GM18526 (cell line): ENCODE measurements around the gene GPC3.

Experiments used
- POLR2A ChIP-seq: IDR thresholded peaks from 3 replicates; pipeline ENCODE4 v1.6.1; 2011; ENCODE audit not compliant: insufficient read length; ENCODE audit errors: extremely low read depth

Gene GPC3

DNA sequence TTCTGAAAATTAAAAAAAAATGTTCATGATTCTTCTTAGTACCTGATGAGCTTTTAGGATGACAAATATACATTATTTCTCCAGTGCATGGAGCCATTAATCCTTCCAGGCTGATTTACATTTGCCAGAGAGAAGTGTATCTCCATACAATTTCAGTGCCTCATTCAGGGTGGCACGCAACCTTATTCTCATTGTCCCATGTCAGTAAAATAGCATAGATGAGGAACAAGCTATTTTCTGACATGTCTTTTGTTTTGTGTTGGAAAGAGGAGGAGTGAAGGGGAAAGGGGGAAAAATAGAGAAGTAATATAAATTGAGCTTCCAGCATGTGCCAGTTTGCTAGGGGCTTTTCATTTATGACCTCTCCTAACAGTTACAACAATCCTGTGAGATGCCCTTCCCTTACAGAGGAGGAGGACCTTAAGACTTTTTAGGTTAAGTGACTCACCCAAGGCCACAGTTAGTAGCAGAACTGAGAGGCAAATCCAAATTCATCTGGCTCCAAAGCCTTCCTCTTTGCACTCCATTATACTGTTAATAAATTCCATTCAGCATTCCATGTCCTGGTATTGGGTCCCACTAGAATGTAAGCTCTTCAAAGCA lies 295.3 kb downstream of the GPC3 start:
- TF ChIP-seq POLR2A = no peak

DNA sequence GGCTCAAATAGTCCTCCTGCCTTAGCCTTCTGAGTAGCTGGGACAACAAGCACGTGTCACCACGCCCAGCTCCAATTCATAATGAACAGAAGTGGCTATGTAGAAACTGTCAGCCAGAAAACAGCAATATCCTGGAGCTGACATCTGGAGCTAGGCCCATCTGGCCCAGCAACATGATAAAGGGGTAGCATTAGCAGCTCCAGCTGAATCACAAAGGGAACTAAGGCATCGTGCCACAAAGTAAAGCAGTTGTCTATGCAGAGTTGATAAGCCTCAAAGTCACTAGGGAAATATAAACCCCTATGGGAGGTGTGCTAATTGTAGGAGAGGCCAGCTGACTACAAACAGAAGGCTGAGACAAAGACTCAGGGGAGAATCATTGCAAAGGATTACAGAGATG lies 299.6 kb downstream of the GPC3 start:
- no peak for TF ChIP-seq POLR2A

DNA sequence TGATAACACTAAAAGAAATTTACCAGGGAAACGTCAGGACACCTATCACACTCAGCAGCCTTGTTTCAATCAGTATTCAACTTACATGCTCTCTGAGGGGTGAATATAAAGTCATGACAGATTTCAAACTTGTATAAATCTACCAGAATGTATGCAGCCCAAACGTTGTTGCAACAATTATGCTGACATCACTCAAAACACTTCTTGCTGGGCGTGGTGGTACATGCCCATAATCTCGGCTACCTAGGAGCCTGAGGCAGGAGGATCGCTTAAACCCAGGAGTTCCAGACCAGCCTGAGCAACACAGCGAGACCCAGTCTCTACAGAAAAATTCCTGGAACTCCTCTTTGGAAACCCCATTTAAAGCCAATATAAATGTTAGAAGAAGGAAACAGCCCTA lies 303.5 kb downstream of the GPC3 start:
- no peak for TF ChIP-seq POLR2A

DNA sequence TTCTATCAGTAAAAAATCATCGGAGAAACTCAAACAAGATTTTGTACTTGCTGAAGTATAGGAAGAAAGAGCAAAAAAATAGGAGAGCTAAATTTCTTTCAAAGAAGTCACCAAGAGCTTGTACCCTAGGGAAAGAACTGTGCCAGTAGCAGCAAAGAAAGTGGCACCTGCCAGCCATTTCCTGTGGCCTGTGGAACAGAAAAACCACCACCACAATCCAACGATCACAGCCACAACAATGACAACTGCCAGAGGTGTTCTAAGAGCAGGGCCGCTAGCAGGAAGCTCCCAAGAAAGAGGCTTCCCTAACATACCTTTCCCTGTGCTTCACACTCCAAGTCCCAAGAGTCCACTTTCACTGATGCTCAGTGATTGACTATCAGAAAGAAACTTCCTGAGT lies 304.0 kb downstream of the GPC3 start:
- no peak for TF ChIP-seq POLR2A

DNA sequence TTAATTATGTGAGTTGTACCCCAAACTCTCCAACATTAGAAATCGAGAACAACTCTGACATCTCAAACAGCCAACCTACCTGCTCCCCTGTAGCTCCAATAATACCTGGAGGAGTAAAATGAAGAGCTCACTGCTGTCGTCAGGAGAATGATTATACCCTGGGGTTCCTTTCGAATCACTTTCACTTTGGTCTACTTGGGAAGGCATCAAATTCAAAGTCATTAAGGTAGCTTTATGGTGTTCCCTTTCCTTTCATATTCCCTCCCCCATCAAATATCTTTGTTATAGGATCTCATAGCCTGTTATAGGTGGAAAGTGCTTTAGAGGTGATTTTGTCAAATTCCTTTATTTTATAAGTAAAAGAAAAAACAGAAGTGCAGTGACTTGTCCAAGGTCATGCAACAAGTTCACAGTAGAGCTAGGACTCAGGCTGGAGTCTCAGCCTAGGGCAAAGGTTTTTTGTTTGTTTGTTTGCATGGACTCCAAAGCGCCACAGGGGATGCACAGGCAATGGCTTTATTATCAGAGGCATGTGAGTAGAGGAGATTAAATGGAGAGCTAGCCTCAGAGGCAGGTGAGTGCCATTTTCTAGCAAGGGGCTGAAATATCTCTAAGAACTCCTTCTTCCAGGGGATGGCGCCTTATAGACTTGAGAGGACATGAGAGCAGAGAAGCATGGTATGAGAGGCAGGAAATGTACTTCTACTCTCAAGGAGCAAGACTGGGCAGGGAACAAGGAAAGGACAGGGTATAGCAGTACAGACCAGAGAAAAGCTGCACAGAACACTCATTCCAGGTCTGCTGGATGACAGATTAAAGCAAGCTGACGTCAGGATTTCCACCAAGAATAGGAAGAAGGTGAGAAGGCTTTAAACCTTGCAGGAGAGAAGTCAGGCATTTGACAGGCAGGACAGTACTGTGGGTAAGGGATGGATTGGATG lies 308.0 kb downstream of the GPC3 start:
- TF ChIP-seq POLR2A = no peak

DNA sequence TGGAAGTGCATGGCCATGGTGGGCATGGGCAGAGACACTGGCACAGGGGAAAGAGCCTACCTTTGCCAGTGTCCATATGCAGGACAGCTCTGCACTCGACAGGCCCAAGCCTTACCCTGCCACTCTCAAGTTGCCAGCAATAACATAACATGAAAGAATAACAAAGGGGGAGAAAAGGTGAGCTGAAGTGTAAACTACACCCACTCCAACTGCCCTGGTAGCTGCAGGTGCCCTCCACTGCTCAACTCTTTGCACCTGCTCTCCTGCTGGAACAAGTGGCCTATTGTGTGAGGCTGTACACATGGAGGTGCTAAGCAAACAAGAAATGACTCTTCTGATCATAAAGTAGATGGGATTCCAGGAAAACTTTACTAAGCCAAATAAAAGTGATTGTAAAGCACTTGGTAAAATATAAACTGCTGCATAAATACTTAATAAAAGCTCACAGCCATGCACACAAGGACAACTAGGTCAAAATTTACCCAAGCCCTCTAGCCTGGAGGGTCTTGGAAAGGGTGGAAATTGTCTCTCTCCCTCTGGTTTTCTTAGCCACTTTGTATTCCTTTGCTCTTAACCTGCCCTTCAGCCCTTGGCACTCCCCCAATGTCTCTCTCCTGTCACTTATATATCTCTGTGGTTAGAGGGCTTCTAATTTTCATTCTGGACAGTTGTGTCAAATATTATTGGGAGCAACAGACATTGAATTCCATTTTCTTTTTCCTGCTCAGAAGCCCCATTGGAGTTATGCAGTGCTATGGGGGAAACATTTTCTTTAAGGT lies 308.9 kb downstream of the GPC3 start:
- TF ChIP-seq POLR2A = no peak

DNA sequence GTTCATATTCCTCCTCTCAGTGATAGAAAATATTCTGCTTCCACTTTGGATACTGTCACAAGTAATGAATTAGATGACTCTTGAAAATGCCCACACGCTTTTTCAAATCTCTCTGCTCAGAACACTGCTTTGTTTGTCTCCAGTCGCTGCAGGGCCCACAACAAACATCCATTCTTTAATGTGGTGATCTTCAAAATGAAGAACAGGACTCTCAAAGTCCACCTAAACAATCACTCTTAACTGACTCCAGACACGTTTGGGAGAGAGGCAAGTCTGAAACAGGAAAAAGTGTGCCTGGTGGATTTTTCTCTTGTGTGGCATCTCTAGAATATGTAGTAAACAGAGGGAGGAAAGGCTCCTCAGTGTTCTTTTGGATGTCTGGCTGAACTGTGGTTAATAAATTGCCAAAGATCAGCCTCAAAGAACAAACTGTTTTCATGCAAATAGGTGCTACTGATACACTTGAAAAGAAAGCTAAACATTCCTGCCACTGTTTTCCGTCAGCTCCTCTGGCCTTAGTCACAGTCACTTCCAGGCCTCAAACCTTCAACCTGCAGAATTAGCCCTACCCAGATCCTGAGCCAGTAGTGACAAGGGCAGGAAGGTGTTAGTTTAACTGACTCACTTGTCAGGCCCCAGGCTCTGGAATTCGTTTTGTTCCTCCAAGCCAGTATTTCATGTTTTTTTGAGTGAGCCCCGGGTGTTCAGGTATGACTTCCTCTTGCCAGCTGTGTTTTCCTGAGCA lies 310.5 kb downstream of the GPC3 start:
- TF ChIP-seq POLR2A = no peak

DNA sequence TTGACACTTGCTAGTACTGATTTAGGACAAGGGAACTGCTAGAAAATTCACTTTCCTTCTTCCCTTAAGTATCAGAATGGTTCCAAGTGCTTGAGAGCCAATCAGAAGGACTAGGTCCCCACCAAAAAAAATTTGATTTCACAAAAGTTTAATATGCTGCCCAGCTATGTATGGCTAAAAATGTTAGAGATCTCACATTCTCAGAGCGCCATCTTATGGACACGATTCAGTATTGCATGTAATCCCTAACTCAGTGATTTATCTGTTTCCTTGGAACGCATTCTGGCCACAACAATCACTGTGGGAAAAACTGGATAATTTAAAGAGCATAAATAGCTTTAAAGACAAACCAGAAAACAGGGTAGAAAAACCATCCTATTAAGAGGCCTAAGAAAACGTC lies 315.0 kb downstream of the GPC3 start:
- TF ChIP-seq POLR2A = no peak

DNA sequence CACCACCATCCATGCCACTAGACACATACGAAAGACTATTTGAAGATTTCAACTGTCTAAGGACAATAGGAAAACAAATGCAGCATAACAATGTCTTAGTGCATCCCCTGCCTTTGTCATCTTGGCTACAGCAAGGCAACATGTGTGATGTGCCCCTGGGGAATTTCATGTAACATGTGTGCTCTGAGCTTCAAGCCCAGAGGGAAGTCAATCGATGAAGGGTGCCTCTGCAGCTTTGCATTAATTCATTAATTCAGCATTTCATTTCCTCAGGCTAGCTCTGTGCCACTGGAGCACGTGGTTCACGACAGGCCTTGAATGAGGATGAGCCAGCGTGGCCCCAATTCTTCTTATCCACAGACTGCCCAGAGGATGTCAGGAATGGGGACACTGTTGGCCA lies 316.2 kb downstream of the GPC3 start:
- TF ChIP-seq POLR2A = no peak

DNA sequence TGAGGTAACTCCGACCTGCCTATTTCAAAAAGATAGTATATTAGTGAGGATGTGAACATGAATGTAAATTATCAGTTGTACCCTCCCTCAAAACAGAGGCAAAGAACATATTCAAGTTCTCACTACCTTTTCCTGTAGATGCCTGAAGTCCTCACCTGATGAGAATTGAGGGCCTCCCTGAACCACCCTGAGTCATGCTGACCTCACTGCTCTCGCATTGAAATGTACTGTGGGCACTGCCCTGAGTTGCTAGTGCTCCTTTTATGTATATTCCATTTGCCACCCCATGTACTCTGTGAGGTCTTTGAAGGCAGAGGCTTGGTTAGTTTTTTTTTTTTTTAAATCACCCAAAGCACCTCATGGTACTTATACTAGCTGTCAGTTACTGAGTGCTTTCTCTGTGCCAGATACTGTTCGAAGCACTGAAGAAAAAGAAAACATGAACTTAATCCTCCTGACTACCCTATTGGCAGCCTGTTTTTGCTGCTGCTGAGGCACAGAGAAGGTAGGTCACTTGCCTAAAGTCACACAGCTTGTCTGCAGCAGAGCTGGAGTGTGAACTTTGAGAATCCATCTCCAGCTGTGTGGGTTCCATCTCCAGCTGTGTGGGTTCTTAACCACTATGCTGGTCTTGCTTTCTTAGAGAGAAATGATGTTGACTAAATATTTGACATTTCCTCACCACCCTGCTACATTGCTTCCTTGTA lies 317.0 kb downstream of the GPC3 start:
- no peak for TF ChIP-seq POLR2A

DNA sequence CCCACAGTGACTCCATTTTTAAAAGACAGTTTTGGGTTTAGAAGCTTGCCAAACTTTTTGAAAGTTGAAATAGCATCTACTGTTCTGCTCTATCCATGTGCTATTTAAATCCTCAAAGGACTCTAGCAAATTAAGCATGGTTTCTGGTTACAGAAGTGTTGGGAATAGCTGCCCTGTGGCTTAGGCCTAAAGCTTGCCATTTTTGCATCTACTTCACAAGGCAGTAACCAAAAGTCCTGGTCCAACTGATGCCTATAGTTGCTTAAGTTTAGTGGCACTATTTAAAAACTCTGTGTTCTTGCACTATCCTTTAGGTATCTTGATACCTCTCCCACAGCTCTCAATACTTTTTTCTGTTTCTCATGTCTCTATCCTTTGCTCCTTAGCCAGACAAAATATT lies 319.1 kb downstream of the GPC3 start:
- TF ChIP-seq POLR2A = no peak

DNA sequence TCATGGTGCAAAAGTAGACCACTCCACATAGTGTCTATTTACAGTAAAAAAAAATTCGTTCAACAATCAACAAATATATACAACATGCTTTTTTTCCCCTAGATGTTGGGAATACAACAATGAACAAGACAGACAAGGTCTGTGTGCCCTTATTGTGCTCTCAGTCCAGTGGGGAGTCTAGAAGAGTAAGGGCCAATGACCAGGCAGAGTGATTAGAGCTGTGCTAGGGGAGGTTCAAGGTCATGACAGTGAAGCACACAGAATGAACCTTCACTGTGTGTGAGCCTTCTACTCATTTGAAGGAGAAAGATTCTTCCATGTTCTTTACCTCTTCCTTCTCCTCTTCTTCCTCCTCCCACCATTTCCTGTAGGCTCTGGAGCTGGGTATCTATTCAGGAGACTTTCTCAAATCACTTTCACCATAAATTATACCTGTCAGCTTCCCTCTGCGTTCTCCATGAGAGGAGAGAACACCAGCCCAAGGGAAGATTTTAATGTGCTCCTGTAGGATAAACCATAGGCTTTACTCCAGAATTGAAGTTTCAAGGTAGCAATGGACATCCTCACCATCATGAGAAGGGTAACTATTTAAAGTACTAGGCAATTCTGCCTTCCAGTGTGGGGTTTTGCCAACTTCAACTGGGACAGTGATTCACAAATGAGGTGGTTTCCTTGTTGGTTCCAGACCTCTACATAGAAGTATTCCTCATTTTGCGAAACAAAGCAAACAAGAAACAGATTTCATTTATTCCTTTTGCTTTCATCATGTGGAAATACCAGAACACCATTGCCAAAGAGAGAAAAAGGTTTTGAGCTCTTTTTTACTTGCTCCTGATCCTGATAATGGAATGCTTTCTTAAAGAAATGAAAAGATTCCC lies 323.2 kb downstream of the GPC3 start:
- no peak for TF ChIP-seq POLR2A

DNA sequence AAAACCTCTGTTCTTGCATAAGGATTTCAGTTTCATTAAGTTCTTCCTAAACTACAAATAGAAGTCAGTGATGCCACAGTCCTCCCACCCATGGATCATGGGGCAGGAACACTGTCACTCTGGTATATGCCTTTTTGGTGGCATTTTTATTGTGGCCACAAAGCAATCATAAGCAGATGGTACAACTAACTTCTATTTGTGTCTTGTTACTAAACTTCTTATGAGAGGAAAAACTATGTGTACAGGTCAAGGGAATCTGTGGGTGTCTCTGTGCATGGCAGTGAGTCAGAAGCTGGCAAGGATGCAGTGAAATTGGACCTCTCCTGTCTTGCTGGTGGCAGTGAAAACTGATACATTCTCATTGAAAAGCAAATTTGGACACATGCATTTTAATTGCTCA lies 325.1 kb downstream of the GPC3 start:
- TF ChIP-seq POLR2A = no peak
